Measurements from ENCODE around the gene ADCY2.

The ADCY2 gene

GRCh38 chr5:7827610-7828009 lies 431.7 kb downstream of the ADCY2 start:
- Histone ChIP-seq H3F3A (ENCODE audit: control insufficient read depth, insufficient read depth) (no peaks in the 10 kb centered on the region), H3K9me3 (ENCODE audit: control insufficient read depth, insufficient read depth, low read length) (no peaks in the 10 kb centered on the region), H4K20me1 (ENCODE audit: control insufficient read depth, insufficient read depth, low read depth, low read length) (no peaks in the 10 kb centered on the region), H3K4me2 (ENCODE audit: low read length) (no peak overlapping the region), H3K27me3 (ENCODE audit: control insufficient read depth, low read length) (no peaks in the 10 kb centered on the region), H3K9me2 (replicated peaks; ENCODE audit: control insufficient read depth, low read length) (no peaks in the 10 kb centered on the region), H3K27ac (ENCODE audit: low read depth, low read length) (no peak overlapping the region), H3K36me3 (ENCODE audit: control insufficient read depth, low read length) (no peaks in the 10 kb centered on the region), H3K79me2 (ENCODE audit: control insufficient read depth, low read length) (no peaks in the 10 kb centered on the region), H3K4me1 (ENCODE audit: control insufficient read depth, low read length) (no peaks in the 10 kb centered on the region), H3K4me3 (ENCODE audit: low read length) (no peak overlapping the region)
- TF ChIP-seq CTCF (IDR thresholded peaks at IDR 0.05; ENCODE audit: low read depth, low read length, poor library complexity, severe bottlenecking) (no peak), EZH2phosphoT487 (IDR thresholded peaks at IDR 0.05; ENCODE audit: borderline replicate concordance, low read length) (no peak)

GRCh38 chr5:7828269-7828668 lies 432.3 kb downstream of the ADCY2 start:
- no peak overlapping the region for H3K4me3 ChIP-seq (ENCODE audit: low read length)
- no peak for TF ChIP-seq EZH2phosphoT487 (IDR thresholded peaks at IDR 0.05; ENCODE audit: borderline replicate concordance, low read length)
- H3K27ac ChIP-seq (ENCODE audit: low read depth, low read length), result no peak overlapping the region
- no peaks in the 10 kb centered on the region for H3K36me3 ChIP-seq (ENCODE audit: control insufficient read depth, low read length)
- H3K4me2 ChIP-seq (ENCODE audit: low read length), result no peak overlapping the region
- H3K79me2 ChIP-seq (ENCODE audit: control insufficient read depth, low read length), result no peaks in the 10 kb centered on the region
- H3K9me2 ChIP-seq (replicated peaks; ENCODE audit: control insufficient read depth, low read length), result no peaks in the 10 kb centered on the region
- no peaks in the 10 kb centered on the region for H3F3A ChIP-seq (ENCODE audit: control insufficient read depth, insufficient read depth)
- H3K4me1 ChIP-seq (ENCODE audit: control insufficient read depth, low read length), result no peaks in the 10 kb centered on the region
- no peaks in the 10 kb centered on the region for H3K27me3 ChIP-seq (ENCODE audit: control insufficient read depth, low read length)
- no peaks in the 10 kb centered on the region for H4K20me1 ChIP-seq (ENCODE audit: control insufficient read depth, insufficient read depth, low read depth, low read length)
- no peaks in the 10 kb centered on the region for H3K9me3 ChIP-seq (ENCODE audit: control insufficient read depth, insufficient read depth, low read length)

- Histone ChIP-seq H3F3A (ENCODE audit: control insufficient read depth, insufficient read depth) (no peaks in the 10 kb centered on the region), H3K4me1 (ENCODE audit: control insufficient read depth, low read length) (no peaks in the 10 kb centered on the region), H3K4me2 (ENCODE audit: low read length) (no peak overlapping the region), H3K9me3 (ENCODE audit: control insufficient read depth, insufficient read depth, low read length) (no peaks in the 10 kb centered on the region), H3K9me2 (replicated peaks; ENCODE audit: control insufficient read depth, low read length) (no peaks in the 10 kb centered on the region; the same call in 1 of the 2 replicates), H3K27me3 (ENCODE audit: control insufficient read depth, low read length) (no peaks in the 10 kb centered on the region), H3K4me3 (ENCODE audit: low read length) (no peak overlapping the region), H3K79me2 (ENCODE audit: control insufficient read depth, low read length) (no peaks in the 10 kb centered on the region), H3K36me3 (ENCODE audit: control insufficient read depth, low read length) (no peaks in the 10 kb centered on the region), H3K27ac (ENCODE audit: low read depth, low read length) (no peak overlapping the region), H4K20me1 (ENCODE audit: control insufficient read depth, insufficient read depth, low read depth, low read length) (no peaks in the 10 kb centered on the region)
- TF ChIP-seq CTCF (IDR thresholded peaks at IDR 0.05; ENCODE audit: low read depth, low read length, poor library complexity, severe bottlenecking), result no peak
- TF ChIP-seq EZH2phosphoT487 (IDR thresholded peaks at IDR 0.05; ENCODE audit: borderline replicate concordance, low read length), result no peak
These were observed 439.0 kb downstream of the ADCY2 start for GRCh38 chr5:7834982-7835381.

- H3K4me3 ChIP-seq (ENCODE audit: low read length), result no peak overlapping the region
- no peaks in the 10 kb centered on the region for H3K27me3 ChIP-seq (ENCODE audit: control insufficient read depth, low read length)
- H3K4me2 ChIP-seq (ENCODE audit: low read length), result no peak overlapping the region
- no peaks in the 10 kb centered on the region for H3K36me3 ChIP-seq (ENCODE audit: control insufficient read depth, low read length)
- no peaks in the 10 kb centered on the region for H4K20me1 ChIP-seq (ENCODE audit: control insufficient read depth, insufficient read depth, low read depth, low read length)
- H3K79me2 ChIP-seq (ENCODE audit: control insufficient read depth, low read length), result no peaks in the 10 kb centered on the region
- no peaks in the 10 kb centered on the region for H3K9me3 ChIP-seq (ENCODE audit: control insufficient read depth, insufficient read depth, low read length)
- no peaks in the 10 kb centered on the region; the same call in 1 of the 2 replicates for H3K9me2 ChIP-seq (replicated peaks; ENCODE audit: control insufficient read depth, low read length)
- TF ChIP-seq CTCF (IDR thresholded peaks at IDR 0.05; ENCODE audit: low read depth, low read length, poor library complexity, severe bottlenecking), result no peak
- TF ChIP-seq EZH2phosphoT487 (IDR thresholded peaks at IDR 0.05; ENCODE audit: borderline replicate concordance, low read length), result no peak
- no peaks in the 10 kb centered on the region for H3F3A ChIP-seq (ENCODE audit: control insufficient read depth, insufficient read depth)
- H3K4me1 ChIP-seq (ENCODE audit: control insufficient read depth, low read length), result no peaks in the 10 kb centered on the region
- H3K27ac ChIP-seq (ENCODE audit: low read depth, low read length), result no peak overlapping the region
These were observed 441.5 kb downstream of the ADCY2 start for GRCh38 chr5:7837403-7837802.

Measured in DOHH2 (cell line).